ENCODE results near the gene RPN1. TPM values are rescaled to one million over a fixed set of nuclear protein-coding genes. Genes with fewer than 3 reads are reported as not detected.
"Not testable (repeated sequence)": the region's sequence is repeated elsewhere in the genome, so short reads cannot be mapped to it uniquely, and the experiment has no call there.

Gene RPN1
- total and polyA plus RNA-seq, 2 of the 13 experiments (the other 11 are each of a cell fraction or from before 2014, with no cell fraction given): 290 to 342 TPM

GRCh38 chr3:128590948-128591347, 59.7 kb downstream of the RPN1 start (continued):
- no peak for TF ChIP-seq ZEB1 (IDR thresholded peaks at IDR 0.05; ENCODE audit: insufficient replicate concordance, low read depth)
- TF ChIP-seq ZNF337 (CRISPR knock-in tag; IDR thresholded peaks at IDR 0.05; ENCODE audit: borderline replicate concordance, low read depth): no peak
- TF ChIP-seq BCLAF1 (IDR thresholded peaks at IDR 0.05): no peak

- H3K9ac ChIP-seq (ENCODE audit: insufficient read depth, low read depth, low read length); H3K79me2 ChIP-seq (ENCODE audit: insufficient read depth, low read length); in situ Hi-C loops (cut with HindIII; ENCODE audit: extremely low pct_ligation_motif_present, low pct_unique_long_range_greater_than_20kb); H3K27ac ChIP-seq (ENCODE audit: extremely low read length, insufficient read depth, low read length); H3K36me3 ChIP-seq (replicated peaks in 1 of 2; ENCODE audit: control insufficient read depth in 1 of 2, insufficient read depth in 2 of 2, low read length in 2 of 2); H3K4me3 ChIP-seq (replicated peaks in 1 of 3; ENCODE audit: insufficient read depth in 1 of 3, low read depth in 2 of 3, low read length in 3 of 3); H4K20me1 ChIP-seq (ENCODE audit: insufficient read depth, low read length); H2AFZ ChIP-seq (ENCODE audit: low read length); ATAC-seq; FAIRE-seq; DNase-seq (ENCODE audit: low spot score); H3K9me3 ChIP-seq (ENCODE audit: low read length); POLR2A ChIA-PET; BruUV-seq (replicated peaks); H3K4me2 ChIP-seq (ENCODE audit: low read depth, low read length): not testable (repeated sequence)
- WGBS (ENCODE audit: low lambda C conversion rate): 91% methylated on average over 1 of the region's 1 CpG
- 0 out of 2 replicates have a peak, but pooled peaks have one; percentile 50 for TF ChIP-seq ZNF7 (CRISPR knock-in tag; IDR thresholded peaks at IDR 0.05)
- H3K4me1 ChIP-seq (ENCODE audit: insufficient read depth, low read length): peaks cover 19% of the 10 kb centered on the region
- CTCF ChIA-PET (ENCODE audit: low intra/inter-chr PET ratio, low total read pairs): interaction anchor here (2.4 kb wide), 1 partner anchor 18 kb away, joined by 12 read pairs; no protein-coding TSS in a partner anchor
- peaks cover 0 to 11% of the 10 kb centered on the region in 2 experiments; a peak in 3 of 5 replicates for H3K27me3 ChIP-seq (ENCODE audit: control insufficient read depth in 1 of 2, insufficient read depth in 2 of 2, low read length in 2 of 2)
- intact Hi-C loops (cut with micrococcal nuclease; ENCODE audit: unreplicated experiment): loop anchor here (10.0 kb wide), 1 partner anchor 165 kb away; no protein-coding TSS in a partner anchor
Observed at GRCh38 chr3:128589985-128590384, 60.6 kb downstream of the RPN1 start.

All from HepG2 (cell line).